Stimulated activated CD4-positive, alpha-beta T cell treated with anti-CD3 and anti-CD28 coated beads, TNF-alpha, amount 100 ng/mL, for 48 hours (primary cell): ENCODE data around the gene TNFRSF11A.
A peak's percentile ranks its signal among the peaks of the same experiment; 100 is the strongest.

ENCODE experiments used
- DNase-seq, 3 donors: peaks; one replicate each; pipeline ENCODE4 v3.0.0-alpha.2; 2020; ENCODE audit warnings: low read depth in 3 of 3

TNFRSF11A gene

GRCh38 chr18:62324917-62325805, at the start of gene TNFRSF11A:
Gene TNFRSF11A, plus strand, starts transcription at chr18:62325310. Its CDS starts 43 bp downstream, at chr18:62325353.
- DNase-seq = peak; percentile 35 to 61 (median 52)

GRCh38 chr18:62277045-62277444, 48.1 kb upstream of the TNFRSF11A start:
- no peak for DNase-seq

GRCh38 chr18:62279561-62279960, 45.5 kb upstream of the TNFRSF11A start:
- DNase-seq = no peak

- DNase-seq = no peak
Observed at GRCh38 chr18:62280058-62280457, 45.1 kb upstream of the TNFRSF11A start.

- DNase-seq = no peak
Observed at GRCh38 chr18:62280786-62281185, 44.3 kb upstream of the TNFRSF11A start.

GRCh38 chr18:62281684-62282083, 43.4 kb upstream of the TNFRSF11A start:
- DNase-seq = no peak

- DNase-seq = no peak
Observed at GRCh38 chr18:62282188-62282629, 42.9 kb upstream of the TNFRSF11A start.

GRCh38 chr18:62284637-62285036, 40.5 kb upstream of the TNFRSF11A start:
- no peak for DNase-seq

- DNase-seq = no peak
Observed at GRCh38 chr18:62285281-62285680, 39.8 kb upstream of the TNFRSF11A start.

GRCh38 chr18:62287781-62288664, 37.1 kb upstream of the TNFRSF11A start:
- DNase-seq = no peak

- no peak for DNase-seq
Observed at GRCh38 chr18:62288665-62289008, 36.5 kb upstream of the TNFRSF11A start.

- DNase-seq = no peak
Observed at GRCh38 chr18:62289047-62289446, 36.1 kb upstream of the TNFRSF11A start.

GRCh38 chr18:62294073-62294472, 31.0 kb upstream of the TNFRSF11A start:
- DNase-seq = no peak

- no peak for DNase-seq
Observed at GRCh38 chr18:62300359-62300963, 24.6 kb upstream of the TNFRSF11A start.

GRCh38 chr18:62301322-62301721, 23.8 kb upstream of the TNFRSF11A start:
- DNase-seq = no peak

GRCh38 chr18:62312851-62313250, 12.3 kb upstream of the TNFRSF11A start:
- DNase-seq = no peak

- DNase-seq = no peak
Observed at GRCh38 chr18:62318228-62319180, 6.6 kb upstream of the TNFRSF11A start.

GRCh38 chr18:62321201-62321600, 3.9 kb upstream of the TNFRSF11A start:
- DNase-seq = no peak

GRCh38 chr18:62323483-62324180, 1.5 kb upstream of the TNFRSF11A start:
- DNase-seq = no peak

- no peak for DNase-seq
Observed at GRCh38 chr18:62324181-62324828, 805 bp upstream of the TNFRSF11A start.
